Measurements from ENCODE around the gene MYO1D. TPM values are rescaled to one million over a fixed set of nuclear protein-coding genes. Genes with fewer than 3 reads are reported as not detected.

MYO1D gene
- total RNA-seq, 2 donors from 2014 or later = 238 to 382 TPM

DNA sequence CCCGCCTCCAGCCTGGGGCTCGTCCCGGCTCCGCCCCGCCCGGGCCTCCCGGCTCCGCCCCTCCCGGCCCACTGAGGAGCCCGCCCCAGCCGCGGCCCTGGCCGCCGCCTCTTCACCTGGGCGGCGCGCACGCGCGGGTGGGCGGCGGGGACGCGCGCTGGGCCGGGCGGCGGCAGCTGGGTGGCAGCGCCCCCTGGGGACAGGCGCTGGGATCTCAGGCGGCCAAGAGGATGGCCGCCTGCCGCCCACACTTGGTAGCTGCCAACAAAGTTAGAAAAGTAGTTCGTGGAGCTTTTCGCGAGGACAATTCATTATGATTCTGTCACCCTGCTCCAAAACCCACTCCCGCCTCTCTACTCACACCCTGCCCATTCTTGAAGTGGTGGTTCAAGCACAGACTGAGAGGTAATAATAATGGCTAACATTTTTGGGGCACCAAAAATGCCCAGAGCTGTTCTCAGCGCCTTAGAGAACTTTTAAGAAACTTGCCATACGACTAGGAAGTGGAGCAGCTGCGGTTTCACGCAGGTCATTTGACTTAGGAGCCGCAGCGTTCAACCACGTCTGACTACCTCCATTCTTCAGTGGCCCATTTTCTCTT lies 340 bp upstream of the MYO1D start:
- H3K4me1 ChIP-seq = no peaks in the 10 kb centered on the region
- H3K27me3 ChIP-seq = no peaks in the 10 kb centered on the region
- H3K4me3 ChIP-seq = peak overlapping the region; percentile 80
- DNase-seq = peak; percentile 93
- intact Hi-C loops (cut with DNase I) = loop anchor here (2.0 kb wide), 1 partner anchor 96 kb away; no protein-coding TSS in a partner anchor
- no peaks in the 10 kb centered on the region for H3K36me3 ChIP-seq
- H3K27ac ChIP-seq = peak overlapping the region; percentile 94
- H3K9ac ChIP-seq (ENCODE audit: low read depth in 2 of 2, low read length in 2 of 2) = peak overlapping the region; percentile 79 to 97
- TF ChIP-seq, protein P1, sequence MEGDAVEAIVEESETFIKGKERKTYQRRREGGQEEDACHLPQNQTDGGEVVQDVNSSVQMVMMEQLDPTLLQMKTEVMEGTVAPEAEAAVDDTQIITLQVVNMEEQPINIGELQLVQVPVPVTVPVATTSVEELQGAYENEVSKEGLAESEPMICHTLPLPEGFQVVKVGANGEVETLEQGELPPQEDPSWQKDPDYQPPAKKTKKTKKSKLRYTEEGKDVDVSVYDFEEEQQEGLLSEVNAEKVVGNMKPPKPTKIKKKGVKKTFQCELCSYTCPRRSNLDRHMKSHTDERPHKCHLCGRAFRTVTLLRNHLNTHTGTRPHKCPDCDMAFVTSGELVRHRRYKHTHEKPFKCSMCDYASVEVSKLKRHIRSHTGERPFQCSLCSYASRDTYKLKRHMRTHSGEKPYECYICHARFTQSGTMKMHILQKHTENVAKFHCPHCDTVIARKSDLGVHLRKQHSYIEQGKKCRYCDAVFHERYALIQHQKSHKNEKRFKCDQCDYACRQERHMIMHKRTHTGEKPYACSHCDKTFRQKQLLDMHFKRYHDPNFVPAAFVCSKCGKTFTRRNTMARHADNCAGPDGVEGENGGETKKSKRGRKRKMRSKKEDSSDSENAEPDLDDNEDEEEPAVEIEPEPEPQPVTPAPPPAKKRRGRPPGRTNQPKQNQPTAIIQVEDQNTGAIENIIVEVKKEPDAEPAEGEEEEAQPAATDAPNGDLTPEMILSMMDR (IDR thresholded peaks at IDR 0.05) = peak; percentile 58
- H3K9me3 ChIP-seq = no peaks in the 10 kb centered on the region

DNA sequence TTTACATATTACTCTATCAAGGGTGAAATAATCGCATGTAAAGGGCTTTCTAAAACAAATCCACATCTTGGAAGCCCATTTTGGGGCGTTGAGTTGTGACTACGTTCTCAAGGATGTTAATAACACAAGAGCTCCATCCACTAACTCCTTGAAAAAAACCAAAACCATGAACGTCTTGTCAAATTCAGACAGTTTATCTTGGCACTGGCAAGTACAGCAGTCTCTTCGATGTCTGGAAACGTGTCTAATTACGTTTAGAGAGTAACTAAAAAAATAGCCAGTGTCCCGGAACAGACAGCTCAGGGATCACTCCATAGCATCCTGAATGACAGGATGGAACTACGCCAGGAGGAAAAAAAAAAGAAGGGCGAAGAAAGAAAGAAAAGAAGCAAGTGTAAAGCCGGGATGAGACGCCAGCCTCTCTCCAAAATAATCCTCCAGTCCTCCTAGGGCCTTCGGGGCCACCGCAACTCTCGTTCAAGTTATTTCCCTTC lies 954 bp downstream of the MYO1D start:
- TF ChIP-seq, protein P1 (IDR thresholded peaks at IDR 0.05) = no peak

DNA sequence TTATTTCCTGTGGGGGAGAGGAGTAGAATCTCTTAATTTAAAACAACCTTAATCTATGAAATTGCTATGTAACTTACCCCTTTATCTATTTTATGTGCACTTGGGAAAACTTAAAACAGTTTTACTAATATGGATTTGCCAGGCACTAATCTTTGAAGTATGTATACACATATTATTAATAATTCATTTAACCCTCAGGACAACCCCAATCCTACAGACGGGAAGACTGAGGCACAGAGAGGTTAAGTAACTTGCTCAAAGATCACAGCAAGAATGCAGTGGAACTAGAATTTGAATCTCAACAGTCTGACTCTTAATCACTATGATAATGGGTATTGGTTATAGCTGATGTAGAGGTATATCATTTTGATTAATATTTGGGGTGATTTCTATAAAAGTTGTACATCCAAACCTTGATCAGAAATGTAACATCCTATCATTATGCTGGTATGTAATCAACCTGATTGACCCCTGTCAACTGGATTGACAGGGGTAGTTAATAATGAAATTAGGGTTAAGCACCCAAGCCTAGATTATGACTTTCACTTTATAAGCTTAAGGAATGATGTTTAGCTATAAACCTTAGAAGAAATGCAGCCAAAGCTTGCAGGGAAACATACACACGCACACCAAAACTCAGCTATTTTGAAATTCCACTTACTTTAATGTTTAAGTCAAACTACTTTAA lies 1.6 kb downstream of the MYO1D start:
- Histone ChIP-seq H3K9ac (ENCODE audit: low read depth in 2 of 2, low read length in 2 of 2) (peak overlapping the region in 1 of 2 donors; percentile 85), H3K27me3 (no peaks in the 10 kb centered on the region), H3K4me3 (peak overlapping the region; percentile 80), H3K9me3 (no peaks in the 10 kb centered on the region), H3K27ac (peak overlapping the region; percentile 94), H3K36me3 (no peaks in the 10 kb centered on the region), H3K4me1 (no peaks in the 10 kb centered on the region)
- DNase-seq = no peak
- TF ChIP-seq, protein P1 (IDR thresholded peaks at IDR 0.05) = no peak
- intact Hi-C loops (cut with DNase I) = no loop called here

More for the DNA sequence above, 954 bp downstream of the MYO1D start:
- intact Hi-C loops (cut with DNase I) = loop anchor here (2.0 kb wide), 1 partner anchor 95 kb away; no protein-coding TSS in a partner anchor
- no peak for DNase-seq
- H3K27me3 ChIP-seq = no peaks in the 10 kb centered on the region
- peak overlapping the region; percentile 85 to 97 for H3K9ac ChIP-seq (ENCODE audit: low read depth in 2 of 2, low read length in 2 of 2)
- H3K9me3 ChIP-seq = no peaks in the 10 kb centered on the region
- H3K27ac ChIP-seq = peak overlapping the region; percentile 94
- no peaks in the 10 kb centered on the region for H3K4me1 ChIP-seq
- H3K4me3 ChIP-seq = peak overlapping the region; percentile 80
- no peaks in the 10 kb centered on the region for H3K36me3 ChIP-seq

DNA sequence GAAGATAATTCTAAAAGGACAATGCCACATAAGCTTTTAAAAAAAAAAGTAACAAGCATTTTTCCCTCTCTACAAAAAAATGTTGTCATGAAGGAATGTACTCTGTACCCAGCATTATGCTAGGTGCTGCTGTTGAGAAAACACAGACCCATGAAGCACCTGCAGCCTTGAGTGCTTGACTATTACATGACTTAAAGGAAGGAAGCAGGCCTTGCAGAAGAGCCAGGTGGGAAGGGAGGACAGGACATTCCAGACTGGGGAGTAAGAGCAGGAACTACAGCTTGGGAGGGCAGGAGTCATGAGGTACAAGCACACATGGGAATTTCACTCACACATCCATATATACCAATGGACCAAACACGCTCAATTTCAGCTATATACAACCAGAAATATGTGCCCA lies 3.8 kb downstream of the MYO1D start:
- TF ChIP-seq, protein P1 (IDR thresholded peaks at IDR 0.05) = no peak
- Histone ChIP-seq H3K4me1 (no peaks in the 10 kb centered on the region), H3K36me3 (no peaks in the 10 kb centered on the region), H3K27me3 (no peaks in the 10 kb centered on the region), H3K4me3 (no peak overlapping the region), H3K9me3 (no peaks in the 10 kb centered on the region), H3K9ac (ENCODE audit: low read depth in 2 of 2, low read length in 2 of 2) (no peak overlapping the region), H3K27ac (no peak overlapping the region)
- intact Hi-C loops (cut with DNase I) = no loop called here
- no peak for DNase-seq

DNA sequence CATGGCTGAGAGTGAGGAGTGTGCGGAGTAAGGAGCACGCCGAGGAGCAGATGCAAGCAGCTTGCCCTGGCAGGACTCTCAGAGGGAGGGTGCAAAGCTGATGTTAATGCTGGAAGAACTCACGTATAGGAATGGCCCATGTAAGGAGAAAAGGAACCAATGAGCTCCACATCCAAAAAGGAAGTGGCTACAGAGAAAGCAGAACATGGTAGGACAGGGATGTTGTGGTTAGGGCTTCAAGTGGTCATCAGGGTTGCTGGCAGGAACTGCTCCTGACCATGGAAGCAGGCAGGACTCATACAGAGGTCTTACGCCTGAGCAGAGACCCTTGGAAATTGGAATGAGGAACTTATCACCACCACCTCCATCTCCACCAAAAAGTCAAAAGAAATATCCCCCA lies 5.2 kb downstream of the MYO1D start:
- intact Hi-C loops (cut with DNase I) = no loop called here
- Histone ChIP-seq H3K36me3 (no peaks in the 10 kb centered on the region), H3K27ac (no peak overlapping the region), H3K9ac (ENCODE audit: low read depth in 2 of 2, low read length in 2 of 2) (no peak overlapping the region), H3K27me3 (no peaks in the 10 kb centered on the region), H3K4me1 (no peaks in the 10 kb centered on the region), H3K9me3 (no peaks in the 10 kb centered on the region), H3K4me3 (no peak overlapping the region)
- TF ChIP-seq, protein P1 (IDR thresholded peaks at IDR 0.05) = no peak
- no peak for DNase-seq
